OCI-LY7 (cell line): ENCODE results near the gene CASQ2.

Experiments used
- CTCF ChIP-seq: fragments of 200-600 bp; sonication (generic); conservative IDR thresholded peaks from 2 replicates; pipeline ENCODE4 v1.5.1; 2014; ENCODE audit warnings: mild to moderate bottlenecking, antibody characterized with exemption, low read length, moderate library complexity, mixed read lengths
- EZH2phosphoT487 ChIP-seq: fragments of 200-600 bp; sonication (generic); IDR thresholded peaks from 2 replicates; pipeline ENCODE4 v1.6.1; 2018; ENCODE audit warnings: low read depth, borderline replicate concordance, mild to moderate bottlenecking, mixed run types, antibody characterized with exemption, low read length, moderate library complexity, mixed read lengths

GRCh38 chr1:115767403-115767802, 1.1 kb downstream of the CASQ2 start:
- TF ChIP-seq CTCF (no peak), EZH2phosphoT487 (no peak)
